Thyroid gland (tissue), 4 donors: ENCODE data around the gene PRKRA. TPM values are rescaled to one million over a fixed set of nuclear protein-coding genes. Genes with fewer than 3 reads are reported as not detected.
A peak's percentile ranks its signal among the peaks of the same experiment; 100 is the strongest.
"Not testable (repeated sequence)": the region's sequence is repeated elsewhere in the genome, so short reads cannot be mapped to it uniquely, and the experiment has no call there.

Experiments used
- DNase-seq, 2 donors: peaks; one replicate each; pipeline ENCODE4 v3.0.0-alpha.2; 2019
- H3K27ac ChIP-seq, 3 donors: fragments of 200-600 bp; sonication (generic); 1 replicate in 2 of 3; 2 replicates in 1 of 3; pipeline ENCODE4 v1.5.1; 2016 to 2019; ENCODE audit warnings: mild to moderate bottlenecking in 1 of 3, moderate library complexity in 1 of 3
- H3K27me3 ChIP-seq: fragments of 200-600 bp; sonication (generic); one replicate; pipeline ENCODE4 v1.5.1; 2019
- H3K36me3 ChIP-seq, 2 donors: fragments of 200-600 bp; sonication (generic); one replicate each; pipeline ENCODE4 v1.5.1; 2016 to 2019
- H3K4me1 ChIP-seq, 2 donors: fragments of 200-600 bp; sonication (generic); one replicate each; pipeline ENCODE4 v1.5.1; 2017 to 2019
- H3K4me3 ChIP-seq, 3 donors: fragments of 200-600 bp; sonication (generic); replicated peaks in 1 of 3; 1 replicate in 2 of 3; 2 replicates in 1 of 3; pipeline ENCODE4 v1.5.1; 2016; ENCODE audit warnings: mild to moderate bottlenecking in 1 of 3
- H3K9me3 ChIP-seq: fragments of 200-600 bp; sonication (generic); one replicate; pipeline ENCODE4 v1.5.1; 2017
- CTCF ChIP-seq, 6 experiments: fragments of 200-600 bp in 3 of 6; fragments of 450-650 bp in 3 of 6; sonication (generic) in 3 of 6; IDR thresholded peaks; one replicate each; pipeline ENCODE4 v1.5.1; 2016 to 2019; ENCODE audit warnings: antibody characterized with exemption in 6 of 6, mild to moderate bottlenecking in 2 of 6, inconsistent platforms in 1 of 6, moderate library complexity in 1 of 6
- POLR2A ChIP-seq, 2 donors: fragments of 450-650 bp; IDR thresholded peaks; one replicate each; pipeline ENCODE4 v1.6.1; 2017; ENCODE audit warnings: antibody characterized with exemption in 2 of 2, mild to moderate bottlenecking in 2 of 2, moderate library complexity in 1 of 2
- WGBS, 2 donors: methylation state at CpG; one replicate each; pipeline ENCODE4 v1.1.5; 2017; 5-methylcytosine and 5-hydroxymethylcytosine counted together
- intact Hi-C: fragments of 100-400 bp; cut with DNase I; formaldehyde crosslinking; loops from one replicate; pipeline ENCODE4 v1.15.1; 2023
- total RNA-seq, 4 donors: library from RNA; depleted of rRNA; stranded (reverse); fragments of >200 nt; gene quantifications; one replicate each; pipeline ENCODE4 v1.2.3, GENCODE V29; 2016

The PRKRA gene
- total RNA-seq, 4 donors from 2014 or later = 54.9 to 72.2 (median 64.8) TPM

GRCh38 chr2:178415979-178416378 lies 35.0 kb downstream of the PRKRA start:
- no peak for DNase-seq
- Histone ChIP-seq H3K9me3 (no peaks in the 10 kb centered on the region), H3K4me3 (no peak overlapping the region), H3K27me3 (no peaks in the 10 kb centered on the region), H3K27ac (no peak overlapping the region), H3K36me3 (no peaks in the 10 kb centered on the region), H3K4me1 (peaks cover 3% of the 10 kb centered on the region in 2 donors)
- TF ChIP-seq CTCF (IDR thresholded peaks at IDR 0.05) = no peak
- TF ChIP-seq POLR2A (IDR thresholded peaks at IDR 0.05) = no peak
- intact Hi-C loops = loop anchor here (10.0 kb wide), 2 partner anchors 111 to 221 kb away; partner anchors contain the start of gene OSBPL6

- intact Hi-C loops = loop anchor here (10.0 kb wide), 2 partner anchors 110 to 220 kb away; partner anchors contain the start of gene OSBPL6
These were observed 36.4 kb downstream of the PRKRA start for GRCh38 chr2:178414266-178415247.

GRCh38 chr2:178413472-178414265 lies 37.3 kb downstream of the PRKRA start:
- Histone ChIP-seq H3K27ac (peak overlapping the region; percentile 91 to 96 (median 95)), H3K36me3 (no peaks in the 10 kb centered on the region), H3K9me3 (no peaks in the 10 kb centered on the region), H3K27me3 (no peaks in the 10 kb centered on the region), H3K4me3 (peak overlapping the region; percentile 41 to 70 (median 62)), H3K4me1 (peaks cover 3% of the 10 kb centered on the region in 2 donors)
- DNase-seq = peak; percentile 70 to 71
- TF ChIP-seq POLR2A (IDR thresholded peaks at IDR 0.05) (peak in 1 of 2 donors; percentile 47), CTCF (IDR thresholded peaks at IDR 0.05) (peak in 1 of 6 experiments; percentile 25)
- intact Hi-C loops = loop anchor here (10.0 kb wide), 2 partner anchors 109 to 219 kb away; partner anchors contain the start of gene OSBPL6
- WGBS, 2 donors = 1 to 2% methylated on average over 35 to 44 of the region's 45 CpGs

More at GRCh38 chr2:178414266-178415247, 36.4 kb downstream of the PRKRA start:
- Histone ChIP-seq H3K9me3 (no peaks in the 10 kb centered on the region), H3K36me3 (no peaks in the 10 kb centered on the region), H3K27ac (peak overlapping the region; percentile 91 to 96 (median 95)), H3K4me3 (peak overlapping the region in 2 of 3 donors; percentile 62 to 70), H3K4me1 (peaks cover 3% of the 10 kb centered on the region in 2 donors), H3K27me3 (no peaks in the 10 kb centered on the region)
- peak; percentile 90 to 91 for DNase-seq
- 20 to 24% methylated on average over 18 to 21 of the region's 21 CpGs for WGBS, 2 donors
- TF ChIP-seq CTCF (IDR thresholded peaks at IDR 0.05) (peak; percentile 60 to 91 (median 88)), POLR2A (IDR thresholded peaks at IDR 0.05) (peak in 1 of 2 donors; percentile 69)

DNA sequence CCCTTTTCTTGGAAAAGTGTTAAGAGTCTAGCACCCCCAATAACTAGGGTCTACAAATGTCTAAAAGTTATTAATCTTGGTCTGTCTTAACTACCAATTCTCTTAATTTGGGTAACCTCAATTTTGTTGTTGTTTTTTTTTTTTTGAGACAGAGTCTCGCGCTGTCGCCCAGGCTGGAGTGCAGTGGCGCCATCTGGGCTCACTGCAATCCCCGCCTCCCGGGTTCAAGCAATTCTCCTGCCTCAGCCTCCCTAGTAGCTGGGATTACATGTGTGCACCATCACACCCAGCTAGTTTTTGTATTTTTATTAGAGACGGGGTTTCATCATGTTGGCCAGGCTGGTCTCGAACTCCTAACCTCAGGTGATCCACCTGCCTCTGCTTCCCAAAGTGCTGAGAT lies 38.5 kb downstream of the PRKRA start:
- H3K4me1 ChIP-seq, H3K9me3 ChIP-seq, H3K36me3 ChIP-seq, H3K27me3 ChIP-seq, DNase-seq, H3K4me3 ChIP-seq, H3K27ac ChIP-seq: not testable (repeated sequence)
- intact Hi-C loops = loop anchor here (10.0 kb wide), 2 partner anchors 108 to 218 kb away; partner anchors contain the start of gene OSBPL6
- WGBS, 2 donors = 97 to 98% methylated on average over 8 of the region's 8 CpGs

DNA sequence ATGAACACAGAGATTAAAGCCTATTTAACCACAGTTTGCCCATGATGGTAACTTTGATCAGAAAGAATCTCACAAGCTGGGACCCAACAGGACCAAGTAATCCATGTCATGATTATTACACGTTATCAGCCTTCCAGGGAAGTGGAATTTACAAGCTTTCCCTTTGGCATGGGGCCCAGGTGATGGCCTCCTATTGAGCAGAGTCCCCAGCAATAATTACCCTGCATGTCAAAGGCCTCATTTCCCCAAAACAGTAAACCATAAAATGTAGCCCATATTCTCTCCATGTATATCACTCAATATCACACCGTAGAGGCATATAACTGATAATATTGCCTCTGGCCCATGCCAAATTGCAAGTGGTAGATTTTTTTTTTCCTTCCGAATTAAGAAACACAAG lies 38.9 kb downstream of the PRKRA start:
- intact Hi-C loops = loop anchor here (10.0 kb wide), 2 partner anchors 107 to 217 kb away; partner anchors contain the start of gene OSBPL6
- no peak overlapping the region for H3K4me3 ChIP-seq
- H3K36me3 ChIP-seq = no peaks in the 10 kb centered on the region
- H3K27ac ChIP-seq = no peak overlapping the region
- H3K4me1 ChIP-seq = peaks cover 3% of the 10 kb centered on the region in 2 donors
- DNase-seq = no peak
- WGBS, 2 donors = 64 to 81% methylated on average over 3 of the region's 3 CpGs
- TF ChIP-seq CTCF (IDR thresholded peaks at IDR 0.05) = no peak
- TF ChIP-seq POLR2A (IDR thresholded peaks at IDR 0.05) = no peak
- H3K27me3 ChIP-seq = no peaks in the 10 kb centered on the region
- no peaks in the 10 kb centered on the region for H3K9me3 ChIP-seq
